HG03095 (cell line): ENCODE results near the gene SESN2.

ENCODE experiments used
- ATAC-seq: cut with Tn5 transposase; IDR thresholded peaks from one replicate; pipeline ENCODE4 v1.9.1; 2021; ENCODE audit warnings: moderate library complexity; ENCODE audit not compliant: unreplicated experiment

The SESN2 gene

GRCh38 chr1:28249013-28249865, 10.1 kb upstream of the SESN2 start:
- ATAC-seq: no peak

- ATAC-seq: no peak
These were observed 9.4 kb upstream of the SESN2 start for GRCh38 chr1:28249866-28250295.

DNA sequence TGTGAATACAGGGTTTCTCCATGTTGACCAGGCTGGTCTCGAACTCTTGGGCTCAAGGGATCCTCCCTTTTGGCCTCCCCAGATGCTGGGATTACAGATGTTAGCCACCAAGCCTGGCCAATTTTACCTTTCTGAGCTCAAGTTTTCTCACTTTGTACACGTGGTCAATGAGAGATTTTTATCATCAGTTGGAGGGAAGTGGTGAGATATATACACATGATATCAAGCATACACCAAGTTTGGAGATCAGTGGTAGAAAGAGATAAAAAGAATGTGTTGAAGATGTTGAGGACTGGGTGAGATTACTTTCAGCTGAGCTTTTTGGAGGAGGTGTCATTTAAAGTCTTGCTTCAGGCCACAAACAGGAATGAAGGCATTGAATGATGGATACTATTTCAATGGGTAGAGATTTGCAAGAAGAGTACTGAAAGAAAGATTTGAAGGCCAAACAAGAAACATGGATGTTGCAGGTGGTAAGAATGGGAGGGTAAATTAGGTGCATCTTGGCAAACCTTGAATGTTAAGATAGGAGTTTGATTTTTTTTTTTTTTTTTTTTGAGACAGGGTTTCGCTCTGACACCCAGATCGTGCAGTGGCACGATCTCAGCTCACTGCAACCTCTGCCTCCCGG, 3.0 kb upstream of the SESN2 start:
- no peak for ATAC-seq

DNA sequence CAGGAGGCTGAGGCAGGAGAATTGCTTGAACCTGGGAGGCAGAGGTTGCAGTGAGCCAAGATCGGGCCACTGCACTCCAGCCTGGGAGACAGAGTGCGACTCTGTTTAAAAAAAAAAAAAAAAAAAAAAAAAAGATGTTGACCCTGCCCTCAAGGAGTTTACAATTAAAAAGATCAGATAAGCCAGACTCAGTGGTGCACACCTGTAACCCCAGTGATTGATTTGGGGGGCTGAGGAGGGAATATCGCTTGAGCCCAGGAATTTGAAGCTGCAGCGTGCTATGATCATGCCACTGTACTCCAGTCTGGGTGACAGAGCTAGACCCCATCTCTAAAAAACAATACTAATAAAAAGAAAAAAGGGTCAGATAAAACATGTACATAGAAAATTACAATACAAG, 1.6 kb upstream of the SESN2 start:
- no peak for ATAC-seq

- ATAC-seq: no peak
These were observed 578 bp upstream of the SESN2 start for GRCh38 chr1:28258628-28259251.

- no peak for ATAC-seq
These were observed 850 bp downstream of the SESN2 start for GRCh38 chr1:28259934-28260802.

- no peak for ATAC-seq
These were observed 1.5 kb downstream of the SESN2 start for GRCh38 chr1:28260803-28261174.

- no peak for ATAC-seq
These were observed 5.6 kb downstream of the SESN2 start for GRCh38 chr1:28264897-28265296.

DNA sequence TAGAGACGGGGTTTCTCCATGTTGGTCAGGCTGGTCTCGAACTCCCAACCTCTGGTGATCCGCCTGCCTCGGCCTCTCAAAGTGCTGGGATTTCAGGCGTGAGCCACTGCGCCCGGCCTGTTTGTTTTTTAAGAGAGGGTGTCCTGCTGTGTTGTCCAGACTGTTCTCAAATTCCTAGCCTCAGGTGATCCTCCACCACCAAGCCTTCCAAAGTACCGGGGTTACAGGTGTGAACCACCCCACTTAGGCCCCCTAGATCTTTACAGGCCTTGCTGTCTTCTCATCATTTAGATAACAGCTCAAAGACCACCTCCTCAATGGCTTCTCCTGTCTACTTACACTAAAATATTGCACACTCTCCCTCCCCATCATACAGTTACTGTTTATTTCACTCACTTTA, 6.3 kb downstream of the SESN2 start:
- ATAC-seq: no peak

GRCh38 chr1:28266920-28267322, 7.6 kb downstream of the SESN2 start:
- no peak for ATAC-seq

- no peak for ATAC-seq
These were observed 8.3 kb downstream of the SESN2 start for GRCh38 chr1:28267633-28268032.

GRCh38 chr1:28269529-28269928, 10.2 kb downstream of the SESN2 start:
- no peak for ATAC-seq

DNA sequence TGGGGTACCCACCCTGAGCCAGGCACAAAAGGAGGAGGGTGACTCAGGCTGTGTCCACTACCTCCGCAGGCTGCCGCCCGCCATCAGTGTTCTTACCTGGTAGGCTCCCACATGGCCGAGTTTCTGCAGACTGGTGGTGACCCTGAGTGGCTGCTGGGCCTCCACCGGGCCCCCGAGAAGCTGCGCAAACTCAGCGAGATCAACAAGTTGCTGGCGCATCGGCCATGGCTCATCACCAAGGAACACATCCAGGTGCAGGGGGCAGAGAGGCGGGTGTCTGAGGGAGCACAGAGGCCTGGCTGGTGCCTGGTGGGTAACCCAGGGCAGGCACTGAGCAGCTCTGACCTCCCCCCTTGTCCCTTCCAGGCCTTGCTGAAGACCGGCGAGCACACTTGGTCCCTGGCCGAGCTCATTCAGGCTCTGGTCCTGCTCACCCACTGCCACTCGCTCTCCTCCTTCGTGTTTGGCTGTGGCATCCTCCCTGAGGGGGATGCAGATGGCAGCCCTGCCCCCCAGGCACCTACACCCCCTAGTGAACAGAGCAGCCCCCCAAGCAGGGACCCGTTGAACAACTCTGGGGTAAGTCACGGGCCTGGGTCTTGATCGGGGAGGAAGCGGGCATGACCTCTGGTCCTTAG, 13.0 kb downstream of the SESN2 start:
- ATAC-seq: no peak

DNA sequence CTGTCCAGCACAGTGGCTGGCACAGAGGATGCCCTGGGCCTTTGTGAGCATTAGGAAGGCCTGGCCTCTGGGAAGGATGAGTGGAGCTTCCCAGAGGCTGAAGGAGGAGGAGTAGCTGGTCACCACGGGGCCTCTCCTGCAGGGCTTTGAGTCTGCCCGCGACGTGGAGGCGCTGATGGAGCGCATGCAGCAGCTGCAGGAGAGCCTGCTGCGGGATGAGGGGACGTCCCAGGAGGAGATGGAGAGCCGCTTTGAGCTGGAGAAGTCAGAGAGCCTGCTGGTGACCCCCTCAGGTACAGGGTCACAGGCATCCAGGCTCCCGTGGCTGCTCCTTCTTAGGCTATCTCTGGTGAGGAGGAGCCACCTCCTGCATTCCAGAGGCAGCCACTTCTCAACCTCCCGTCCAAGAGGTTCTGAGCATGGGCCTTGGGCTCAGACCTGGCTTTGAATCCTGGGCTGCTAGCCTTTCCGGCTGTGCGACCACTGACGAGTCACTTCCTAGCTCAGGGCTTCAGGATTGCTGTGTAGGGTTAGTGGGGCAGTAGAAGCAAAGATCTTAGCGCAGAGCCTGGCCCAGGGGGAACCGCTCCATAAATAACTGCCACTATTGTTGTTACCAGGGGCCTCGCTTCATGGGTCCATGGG, 14.0 kb downstream of the SESN2 start:
- ATAC-seq: no peak

DNA sequence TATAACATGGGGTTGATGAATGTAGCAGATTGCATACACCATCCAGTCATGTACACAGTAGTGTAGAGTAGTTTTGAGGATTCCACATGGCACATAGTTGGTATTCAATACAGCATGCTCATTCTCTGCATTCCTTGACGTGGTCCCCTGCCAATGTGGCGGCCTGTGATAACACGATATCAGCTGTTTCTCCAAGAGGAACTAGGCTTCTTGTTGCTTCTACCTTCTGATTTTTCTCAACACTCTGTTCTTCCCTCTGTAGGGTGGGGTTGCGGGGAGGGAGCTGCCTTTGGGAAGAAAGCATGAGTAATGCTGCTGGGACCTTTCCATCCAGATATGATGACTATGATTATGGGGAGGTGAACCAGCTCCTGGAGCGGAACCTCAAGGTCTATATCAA, 19.4 kb downstream of the SESN2 start:
- ATAC-seq: no peak

DNA sequence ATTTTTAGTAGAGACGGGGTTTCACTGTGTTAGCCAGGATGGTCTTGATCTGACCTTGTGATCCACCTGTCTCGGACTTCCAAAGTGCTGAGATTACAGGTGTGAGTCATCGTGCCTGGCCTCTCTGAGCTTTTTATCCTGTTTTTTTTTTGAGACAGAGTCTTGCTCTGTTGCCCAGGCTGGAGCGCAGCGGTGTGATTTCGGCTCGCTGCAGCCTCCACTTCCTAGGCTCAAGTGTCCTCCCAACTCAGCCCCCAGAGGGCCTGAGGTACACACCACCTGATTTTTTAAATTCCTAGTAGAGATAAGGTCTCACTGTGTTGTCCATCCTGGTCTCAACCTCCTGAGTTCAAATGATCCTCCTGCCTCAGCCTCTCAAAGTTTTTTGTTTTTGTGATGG, 20.4 kb downstream of the SESN2 start:
- no peak for ATAC-seq

- ATAC-seq: no peak
These were observed 21.2 kb downstream of the SESN2 start for GRCh38 chr1:28280501-28280900.

DNA sequence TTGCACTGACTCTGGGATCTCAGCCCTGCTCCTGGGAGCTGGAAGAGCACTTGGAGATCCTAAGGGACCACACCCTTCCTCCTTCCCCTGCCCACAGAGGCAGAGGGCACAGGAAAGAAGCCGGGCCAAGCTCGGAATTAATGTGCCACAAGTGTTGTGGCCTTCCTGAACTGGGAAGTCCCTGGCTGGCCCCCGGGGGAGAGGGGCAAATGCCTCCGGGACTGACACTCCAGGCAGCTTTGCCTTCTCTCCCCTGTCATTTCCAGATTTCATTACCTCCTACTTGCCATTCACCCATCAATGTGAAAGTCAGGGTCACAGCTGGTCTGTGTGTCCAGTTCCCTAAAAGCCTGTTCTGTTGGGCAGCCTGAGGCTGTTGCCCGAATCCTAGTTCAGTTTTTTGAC, 21.7 kb downstream of the SESN2 start:
- no peak for ATAC-seq

DNA sequence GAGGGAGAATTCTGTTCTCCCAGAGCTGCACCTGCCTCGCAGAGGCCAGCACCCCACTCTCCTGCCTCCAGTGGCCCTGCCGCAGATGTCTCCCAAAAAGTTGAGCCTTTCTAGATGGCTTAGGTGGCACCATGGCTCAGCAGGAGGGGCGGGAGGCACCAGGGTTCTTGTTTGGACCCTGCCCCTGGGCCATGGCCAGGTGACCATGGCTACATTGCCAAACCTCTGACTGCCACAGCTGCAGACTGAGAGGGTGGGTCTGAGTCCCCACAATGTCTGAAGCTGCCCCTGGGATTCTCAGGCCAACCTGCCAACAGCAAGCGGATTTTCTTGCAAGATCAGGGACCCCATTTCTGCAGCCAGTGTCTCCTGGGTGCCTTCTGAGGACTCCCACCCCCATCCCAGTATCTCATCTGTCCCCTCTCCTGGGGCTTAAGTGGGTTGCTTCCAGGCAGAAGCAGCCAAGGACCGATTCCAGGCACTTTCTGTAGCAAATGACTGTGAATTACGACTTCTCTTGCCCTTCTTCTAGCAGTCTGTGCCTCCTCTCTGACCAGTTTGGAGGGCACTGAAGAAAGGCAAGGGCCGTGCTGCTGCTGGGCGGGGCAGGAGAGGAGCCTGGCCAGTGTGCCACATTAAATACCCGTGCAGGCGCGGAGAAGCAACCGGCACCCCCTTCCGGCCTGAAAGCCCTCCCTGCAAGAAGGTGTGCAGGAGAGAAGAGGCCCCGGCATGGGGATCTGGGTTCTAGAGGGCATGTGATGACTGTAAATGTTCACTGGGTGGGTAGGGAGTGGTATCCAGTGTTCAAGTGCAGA, 22.5 kb downstream of the SESN2 start:
- no peak for ATAC-seq
